ENCODE results near the gene GAS2L2.

DNA sequence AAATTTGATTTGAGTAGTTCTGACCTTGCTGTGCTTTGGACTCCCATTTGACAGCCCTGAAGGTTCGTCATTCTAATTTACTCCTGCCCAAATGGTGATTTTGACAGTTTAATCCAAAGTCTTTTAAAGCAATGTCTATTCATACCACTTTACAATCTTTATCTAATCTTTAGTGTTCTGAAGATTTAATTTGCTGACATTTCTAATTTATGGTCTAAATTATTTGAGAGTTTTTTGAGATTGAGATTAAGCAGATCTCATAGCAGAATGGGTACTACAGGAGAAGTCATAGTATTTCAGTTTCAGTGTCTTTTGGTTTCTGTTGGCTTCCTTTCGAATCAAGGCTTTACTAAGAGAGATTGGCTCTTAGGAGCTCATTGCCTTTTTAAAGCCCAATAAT lies 54.2 kb downstream of the GAS2L2 start:
- TF ChIP-seq, protein P1, sequence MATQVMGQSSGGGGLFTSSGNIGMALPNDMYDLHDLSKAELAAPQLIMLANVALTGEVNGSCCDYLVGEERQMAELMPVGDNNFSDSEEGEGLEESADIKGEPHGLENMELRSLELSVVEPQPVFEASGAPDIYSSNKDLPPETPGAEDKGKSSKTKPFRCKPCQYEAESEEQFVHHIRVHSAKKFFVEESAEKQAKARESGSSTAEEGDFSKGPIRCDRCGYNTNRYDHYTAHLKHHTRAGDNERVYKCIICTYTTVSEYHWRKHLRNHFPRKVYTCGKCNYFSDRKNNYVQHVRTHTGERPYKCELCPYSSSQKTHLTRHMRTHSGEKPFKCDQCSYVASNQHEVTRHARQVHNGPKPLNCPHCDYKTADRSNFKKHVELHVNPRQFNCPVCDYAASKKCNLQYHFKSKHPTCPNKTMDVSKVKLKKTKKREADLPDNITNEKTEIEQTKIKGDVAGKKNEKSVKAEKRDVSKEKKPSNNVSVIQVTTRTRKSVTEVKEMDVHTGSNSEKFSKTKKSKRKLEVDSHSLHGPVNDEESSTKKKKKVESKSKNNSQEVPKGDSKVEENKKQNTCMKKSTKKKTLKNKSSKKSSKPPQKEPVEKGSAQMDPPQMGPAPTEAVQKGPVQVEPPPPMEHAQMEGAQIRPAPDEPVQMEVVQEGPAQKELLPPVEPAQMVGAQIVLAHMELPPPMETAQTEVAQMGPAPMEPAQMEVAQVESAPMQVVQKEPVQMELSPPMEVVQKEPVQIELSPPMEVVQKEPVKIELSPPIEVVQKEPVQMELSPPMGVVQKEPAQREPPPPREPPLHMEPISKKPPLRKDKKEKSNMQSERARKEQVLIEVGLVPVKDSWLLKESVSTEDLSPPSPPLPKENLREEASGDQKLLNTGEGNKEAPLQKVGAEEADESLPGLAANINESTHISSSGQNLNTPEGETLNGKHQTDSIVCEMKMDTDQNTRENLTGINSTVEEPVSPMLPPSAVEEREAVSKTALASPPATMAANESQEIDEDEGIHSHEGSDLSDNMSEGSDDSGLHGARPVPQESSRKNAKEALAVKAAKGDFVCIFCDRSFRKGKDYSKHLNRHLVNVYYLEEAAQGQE (IDR thresholded peaks at IDR 0.05; ENCODE audit: unreplicated experiment) = no peak
- TF ChIP-seq CTCF (conservative IDR thresholded peaks at IDR 0.05; ENCODE audit: low read depth in 2 of 2) (no peak), EZH2 (IDR thresholded peaks at IDR 0.05; ENCODE audit: low read depth, unreplicated experiment) (no peak), CREB1 (CRISPR knock-in tag; IDR thresholded peaks at IDR 0.05; ENCODE audit: low read depth) (no peak), POLR2AphosphoS5 (IDR thresholded peaks at IDR 0.05; ENCODE audit: low read depth) (no peak), ETS1 (IDR thresholded peaks at IDR 0.05) (no peak), STAT1 (IDR thresholded peaks at IDR 0.05; ENCODE audit: unreplicated experiment) (no peak), EZH2phosphoT487 (IDR thresholded peaks at IDR 0.05; ENCODE audit: unreplicated experiment) (no peak), ZNF114 (CRISPR knock-in tag; IDR thresholded peaks at IDR 0.05) (no peak), JUNB (IDR thresholded peaks at IDR 0.05; ENCODE audit: unreplicated experiment) (no peak), ZNF462 (CRISPR knock-in tag; IDR thresholded peaks at IDR 0.05) (no peak), ZNF331 (CRISPR knock-in tag; IDR thresholded peaks at IDR 0.05; ENCODE audit: low read depth) (no peak)

Data from GM23338 (cell line).